ENCODE measurements around the gene ROR2. TPM values are rescaled to one million over a fixed set of nuclear protein-coding genes. Genes with fewer than 3 reads are reported as not detected.

The ROR2 gene
- total RNA-seq, 4 donors from 2014 or later: 0.70 to 9.9 (median 4.1) TPM

DNA sequence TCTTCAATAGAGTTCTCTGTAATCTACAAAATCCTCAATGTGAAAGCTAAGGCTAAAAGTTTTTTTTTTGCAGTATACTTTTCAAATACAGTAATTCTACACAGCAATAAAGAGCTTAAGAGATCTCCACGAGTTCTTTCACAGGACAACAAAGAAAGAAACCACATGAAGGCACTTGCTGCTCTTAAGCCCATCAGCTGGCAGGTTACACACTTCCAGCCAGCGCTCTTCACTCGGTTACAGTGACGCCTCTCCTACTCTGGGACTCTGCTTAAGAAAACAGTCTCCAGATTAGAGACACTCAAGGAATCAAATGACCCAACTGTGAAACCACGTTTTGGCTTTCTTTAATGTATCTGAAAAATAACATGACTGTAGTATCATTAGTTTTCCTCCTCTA lies 85.0 kb downstream of the ROR2 start:
- H3K27ac ChIP-seq: no peak overlapping the region
- H3K36me3 ChIP-seq: no peaks in the 10 kb centered on the region
- no peak for TF ChIP-seq POLR2A (IDR thresholded peaks at IDR 0.05)
- TF ChIP-seq, protein P1, sequence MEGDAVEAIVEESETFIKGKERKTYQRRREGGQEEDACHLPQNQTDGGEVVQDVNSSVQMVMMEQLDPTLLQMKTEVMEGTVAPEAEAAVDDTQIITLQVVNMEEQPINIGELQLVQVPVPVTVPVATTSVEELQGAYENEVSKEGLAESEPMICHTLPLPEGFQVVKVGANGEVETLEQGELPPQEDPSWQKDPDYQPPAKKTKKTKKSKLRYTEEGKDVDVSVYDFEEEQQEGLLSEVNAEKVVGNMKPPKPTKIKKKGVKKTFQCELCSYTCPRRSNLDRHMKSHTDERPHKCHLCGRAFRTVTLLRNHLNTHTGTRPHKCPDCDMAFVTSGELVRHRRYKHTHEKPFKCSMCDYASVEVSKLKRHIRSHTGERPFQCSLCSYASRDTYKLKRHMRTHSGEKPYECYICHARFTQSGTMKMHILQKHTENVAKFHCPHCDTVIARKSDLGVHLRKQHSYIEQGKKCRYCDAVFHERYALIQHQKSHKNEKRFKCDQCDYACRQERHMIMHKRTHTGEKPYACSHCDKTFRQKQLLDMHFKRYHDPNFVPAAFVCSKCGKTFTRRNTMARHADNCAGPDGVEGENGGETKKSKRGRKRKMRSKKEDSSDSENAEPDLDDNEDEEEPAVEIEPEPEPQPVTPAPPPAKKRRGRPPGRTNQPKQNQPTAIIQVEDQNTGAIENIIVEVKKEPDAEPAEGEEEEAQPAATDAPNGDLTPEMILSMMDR (IDR thresholded peaks at IDR 0.05): no peak
- H3K27me3 ChIP-seq: no peaks in the 10 kb centered on the region
- no peak for DNase-seq
- H3K4me3 ChIP-seq: no peak overlapping the region
- H3K9me3 ChIP-seq: no peaks in the 10 kb centered on the region
- no peaks in the 10 kb centered on the region for H3K4me1 ChIP-seq

DNA sequence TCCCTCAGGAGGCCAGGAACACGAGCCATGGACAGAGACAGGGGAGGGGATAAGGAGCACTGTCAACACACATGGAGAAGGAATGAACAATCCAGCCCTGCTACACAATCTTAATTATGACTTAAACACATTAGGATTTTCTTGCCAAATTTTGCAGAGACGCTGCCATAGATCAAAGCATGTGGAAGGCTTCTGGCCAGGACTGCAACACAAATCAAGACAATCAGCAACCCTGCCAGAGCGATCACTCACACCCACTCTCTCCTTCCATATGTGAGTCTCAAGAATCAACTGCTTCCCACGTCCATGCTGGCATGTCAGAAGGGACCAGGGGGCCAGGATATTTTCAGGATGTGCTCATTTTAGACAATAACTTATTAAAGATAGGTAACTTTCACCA lies 85.6 kb downstream of the ROR2 start:
- DNase-seq: no peak
- no peaks in the 10 kb centered on the region for H3K9me3 ChIP-seq
- no peaks in the 10 kb centered on the region for H3K36me3 ChIP-seq
- TF ChIP-seq, protein P1 (IDR thresholded peaks at IDR 0.05): no peak
- TF ChIP-seq POLR2A (IDR thresholded peaks at IDR 0.05): no peak
- no peaks in the 10 kb centered on the region for H3K27me3 ChIP-seq
- H3K27ac ChIP-seq: no peak overlapping the region
- no peaks in the 10 kb centered on the region for H3K4me1 ChIP-seq
- no peak overlapping the region for H3K4me3 ChIP-seq

DNA sequence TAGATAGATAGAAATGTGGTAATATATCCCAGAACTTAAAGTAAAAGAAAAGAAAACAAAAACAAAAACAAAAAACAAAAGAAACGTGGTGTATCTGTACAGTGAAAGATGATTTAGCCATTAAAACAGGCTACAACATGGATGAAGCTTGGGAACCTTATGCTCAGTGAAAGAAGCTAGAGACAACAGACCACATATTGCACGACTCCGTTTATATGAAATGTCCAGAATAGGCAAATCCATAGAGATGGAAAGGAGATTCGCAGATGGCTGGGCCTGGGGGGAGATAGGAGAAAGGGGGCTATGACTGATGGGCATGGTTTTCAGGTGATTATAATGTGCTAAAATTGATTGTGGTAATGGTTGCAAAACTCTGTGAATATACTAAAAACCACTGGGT lies 86.6 kb downstream of the ROR2 start:
- no peak for DNase-seq
- no peaks in the 10 kb centered on the region for H3K4me1 ChIP-seq
- no peak overlapping the region for H3K27ac ChIP-seq
- no peak for TF ChIP-seq POLR2A (IDR thresholded peaks at IDR 0.05)
- TF ChIP-seq, protein P1 (IDR thresholded peaks at IDR 0.05): no peak
- H3K4me3 ChIP-seq: no peak overlapping the region
- no peaks in the 10 kb centered on the region for H3K9me3 ChIP-seq
- no peaks in the 10 kb centered on the region for H3K27me3 ChIP-seq
- H3K36me3 ChIP-seq: no peaks in the 10 kb centered on the region

- Histone ChIP-seq H3K36me3 (no peaks in the 10 kb centered on the region), H3K4me3 (no peak overlapping the region), H3K4me1 (no peaks in the 10 kb centered on the region), H3K27me3 (no peaks in the 10 kb centered on the region), H3K9me3 (no peaks in the 10 kb centered on the region), H3K27ac (peak overlapping the region in 1 of 4 donors; percentile 18)
- no peak for TF ChIP-seq POLR2A (IDR thresholded peaks at IDR 0.05)
- TF ChIP-seq, protein P1 (IDR thresholded peaks at IDR 0.05): no peak
- no peak for DNase-seq
These were observed 91.6 kb downstream of the ROR2 start for GRCh38 chr9:91858213-91859030.

DNA sequence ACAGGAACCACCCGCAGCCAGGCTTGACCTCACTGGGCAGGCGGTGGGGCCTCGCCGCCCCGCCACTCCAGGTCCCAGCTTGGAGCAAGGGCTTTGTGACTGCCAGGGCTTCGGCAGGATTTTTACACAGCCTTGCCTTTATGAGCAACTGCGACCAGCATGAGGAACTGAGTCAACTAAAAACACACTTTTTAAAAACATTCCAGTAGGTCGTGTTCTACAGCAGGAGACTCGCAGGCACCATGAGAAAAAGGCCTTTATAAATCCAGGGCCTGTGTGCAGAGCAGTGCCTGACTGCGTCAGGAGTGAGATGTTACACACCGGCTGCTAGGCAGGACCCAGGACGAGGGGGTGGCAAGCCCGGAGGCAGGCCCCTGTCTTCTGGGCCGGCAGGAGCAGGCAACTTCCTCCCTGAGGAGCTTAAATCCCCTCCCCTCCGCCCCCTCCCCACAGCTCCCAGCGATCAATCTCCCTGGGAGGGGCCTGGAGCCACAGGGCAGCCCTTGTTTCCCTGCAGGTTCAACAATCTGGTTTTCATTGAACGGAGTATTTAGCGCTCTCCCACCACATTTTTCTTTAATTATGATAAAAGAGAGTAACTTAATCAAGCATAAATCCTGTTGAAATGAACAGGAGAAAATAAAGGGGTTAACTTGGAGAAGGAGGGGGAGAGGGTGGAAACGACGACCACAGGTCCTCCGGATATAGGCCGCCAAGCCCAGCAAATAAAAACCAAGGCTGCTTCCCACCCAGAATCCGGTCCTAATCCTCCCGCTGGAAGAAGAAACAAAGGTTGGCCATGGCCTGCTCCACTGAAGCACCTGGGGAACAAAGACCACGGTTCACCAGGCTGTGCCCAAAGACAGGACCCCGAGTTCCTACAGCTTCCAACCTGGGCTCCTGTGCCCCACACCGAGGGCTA lies 92.5 kb downstream of the ROR2 start:
- Histone ChIP-seq H3K27ac (peak overlapping the region in 1 of 4 donors; percentile 18), H3K4me3 (no peak overlapping the region), H3K27me3 (no peaks in the 10 kb centered on the region), H3K4me1 (no peaks in the 10 kb centered on the region), H3K9me3 (no peaks in the 10 kb centered on the region), H3K36me3 (no peaks in the 10 kb centered on the region)
- TF ChIP-seq, protein P1 (IDR thresholded peaks at IDR 0.05): no peak
- no peak for TF ChIP-seq POLR2A (IDR thresholded peaks at IDR 0.05)
- DNase-seq: no peak

Measured in Peyer's patch (tissue), 4 donors.